Activated CD4-positive, alpha-beta T cell treated with anti-CD3 and anti-CD28 coated beads, Interleukin-2, amount 10 ng/mL, durations not matched to agents 7 days and 5 days (primary cell): ENCODE data around the gene FAN1. TPM values are rescaled to one million over a fixed set of nuclear protein-coding genes. Genes with fewer than 3 reads are reported as not detected.

Experiments
- CTCF ChIA-PET: fragments of 350-600 bp; sonication (Branson Sonifier 250); formaldehyde crosslinking; loops from one replicate; lab custom pipeline; 2021; ENCODE audit warnings: antibody characterized with exemption; lab: Charles Lee
- POLR2A ChIA-PET: fragments of 350-600 bp; sonication (Branson Sonifier 250); formaldehyde crosslinking; loops from one replicate; lab custom pipeline; 2021; ENCODE audit warnings: antibody characterized with exemption; lab: Charles Lee
- DNase-seq: peaks from one replicate; pipeline ENCODE4 v3.0.0-alpha.2; 2020
- H3K27ac Mint-ChIP-seq: one replicate; pipeline ENCODE4 v1.8.0; 2021; ENCODE audit warnings: mild to moderate bottlenecking, moderate library complexity, mixed read lengths
- H3K27me3 Mint-ChIP-seq: one replicate; pipeline ENCODE4 v1.8.0; 2021; ENCODE audit warnings: mixed read lengths
- H3K36me3 Mint-ChIP-seq: one replicate; pipeline ENCODE4 v1.8.0; 2021; ENCODE audit warnings: low read depth, mixed read lengths
- H3K4me1 Mint-ChIP-seq: one replicate; pipeline ENCODE4 v1.8.0; 2021; ENCODE audit warnings: mixed read lengths
- H3K4me3 Mint-ChIP-seq: one replicate; pipeline ENCODE4 v1.8.0; 2021; ENCODE audit warnings: mild to moderate bottlenecking, moderate library complexity, mixed read lengths
- H3K9me3 Mint-ChIP-seq: one replicate; pipeline ENCODE4 v1.8.0; 2021; ENCODE audit warnings: mixed read lengths
- total RNA-seq, 2 experiments: library from RNA; stranded (reverse); gene quantifications; one replicate each; pipeline ENCODE4 v1.2.3, GENCODE V29; 2021

The FAN1 gene
- total RNA-seq, 2 experiments from 2014 or later = 14.8 to 15.8 TPM

- no peak overlapping the region for H3K4me3 Mint-ChIP-seq
- POLR2A ChIA-PET = no interaction called here
- CTCF ChIA-PET = interaction anchor here (1.1 kb wide), 1 partner anchor 21 kb away, joined by 3 read pairs; no protein-coding TSS in a partner anchor
- no peaks in the 10 kb centered on the region for H3K9me3 Mint-ChIP-seq
- no peak for DNase-seq
- no peaks in the 10 kb centered on the region for H3K4me1 Mint-ChIP-seq
- no peaks in the 10 kb centered on the region for H3K27me3 Mint-ChIP-seq
- no peak overlapping the region for H3K27ac Mint-ChIP-seq
- H3K36me3 Mint-ChIP-seq = peaks cover 53% of the 10 kb centered on the region
Measured at GRCh38 chr15:30941520-30941919, 37.8 kb downstream of the FAN1 start.

GRCh38 chr15:30943654-30944335, 40.1 kb downstream of the FAN1 start:
- H3K4me1 Mint-ChIP-seq = no peaks in the 10 kb centered on the region

GRCh38 chr15:30953183-30953582, 49.5 kb downstream of the FAN1 start:
- CTCF ChIA-PET = interaction anchor here (1.0 kb wide), 2 partner anchors 16 to 71 kb away, joined by 3 read pairs; no protein-coding TSS in a partner anchor
- Mint-ChIP-seq H3K27me3 (no peaks in the 10 kb centered on the region), H3K27ac (no peak overlapping the region), H3K4me3 (no peak overlapping the region), H3K36me3 (peaks cover 61% of the 10 kb centered on the region), H3K9me3 (no peaks in the 10 kb centered on the region), H3K4me1 (peaks cover 12% of the 10 kb centered on the region)
- DNase-seq = no peak
- POLR2A ChIA-PET = no interaction called here

More at GRCh38 chr15:30943654-30944335, 40.1 kb downstream of the FAN1 start:
- DNase-seq = no peak
- no peak overlapping the region for H3K27ac Mint-ChIP-seq
- H3K4me3 Mint-ChIP-seq = no peak overlapping the region
- ChIA-PET POLR2A (no interaction called here), CTCF (interaction anchor here (0.6 to 1.3 kb wide), 3 partner anchors 15 to 52 kb away, joined by 3 read pairs; no protein-coding TSS in a partner anchor)
- peaks cover 55% of the 10 kb centered on the region for H3K36me3 Mint-ChIP-seq
- H3K27me3 Mint-ChIP-seq = no peaks in the 10 kb centered on the region
- no peaks in the 10 kb centered on the region for H3K9me3 Mint-ChIP-seq

- Mint-ChIP-seq H3K27ac (peak overlapping the region; percentile 31), H3K4me3 (no peak overlapping the region), H3K4me1 (peaks cover 12% of the 10 kb centered on the region), H3K36me3 (peaks cover 58% of the 10 kb centered on the region), H3K27me3 (no peaks in the 10 kb centered on the region), H3K9me3 (no peaks in the 10 kb centered on the region)
- DNase-seq = no peak
- ChIA-PET POLR2A (no interaction called here), CTCF (interaction anchor here (0.8 to 1.0 kb wide), 2 partner anchors 17 to 160 kb away, joined by 3 read pairs; no protein-coding TSS in a partner anchor)
Measured at GRCh38 chr15:30953731-30954378, 50.1 kb downstream of the FAN1 start.

GRCh38 chr15:30954674-30955073, 51.0 kb downstream of the FAN1 start:
- no peaks in the 10 kb centered on the region for H3K9me3 Mint-ChIP-seq
- peaks cover 12% of the 10 kb centered on the region for H3K4me1 Mint-ChIP-seq
- peaks cover 52% of the 10 kb centered on the region for H3K36me3 Mint-ChIP-seq
- DNase-seq = no peak
- ChIA-PET POLR2A (no interaction called here), CTCF (no interaction called here)
- no peaks in the 10 kb centered on the region for H3K27me3 Mint-ChIP-seq
- no peak overlapping the region for H3K27ac Mint-ChIP-seq
- no peak overlapping the region for H3K4me3 Mint-ChIP-seq

GRCh38 chr15:30956216-30957124, 52.8 kb downstream of the FAN1 start:
- no peak overlapping the region for H3K27ac Mint-ChIP-seq
- POLR2A ChIA-PET = no interaction called here
- no peaks in the 10 kb centered on the region for H3K9me3 Mint-ChIP-seq
- H3K4me3 Mint-ChIP-seq = no peak overlapping the region
- H3K4me1 Mint-ChIP-seq = peaks cover 12% of the 10 kb centered on the region
- no peak for DNase-seq
- peaks cover 56% of the 10 kb centered on the region for H3K36me3 Mint-ChIP-seq
- no peaks in the 10 kb centered on the region for H3K27me3 Mint-ChIP-seq
- CTCF ChIA-PET = interaction anchor here (1.3 kb wide), 1 partner anchor 172 kb away, joined by 3 read pairs; no protein-coding TSS in a partner anchor

- H3K4me1 Mint-ChIP-seq = peaks cover 21% of the 10 kb centered on the region
- ChIA-PET CTCF (interaction anchor here (1.1 kb wide), 1 partner anchor 15 kb away, joined by 3 read pairs; no protein-coding TSS in a partner anchor), POLR2A (no interaction called here)
- H3K9me3 Mint-ChIP-seq = no peaks in the 10 kb centered on the region
- no peak for DNase-seq
- H3K27me3 Mint-ChIP-seq = no peaks in the 10 kb centered on the region
- H3K4me3 Mint-ChIP-seq = no peak overlapping the region
- H3K27ac Mint-ChIP-seq = no peak overlapping the region
- H3K36me3 Mint-ChIP-seq = peaks cover 48% of the 10 kb centered on the region
Measured at GRCh38 chr15:30958219-30958618, 54.5 kb downstream of the FAN1 start.

- Mint-ChIP-seq H3K4me3 (no peak overlapping the region), H3K36me3 (peaks cover 51% of the 10 kb centered on the region), H3K9me3 (no peaks in the 10 kb centered on the region), H3K4me1 (peaks cover 15% of the 10 kb centered on the region), H3K27ac (no peak overlapping the region), H3K27me3 (no peaks in the 10 kb centered on the region)
- ChIA-PET CTCF (interaction anchor here (1.0 kb wide), 2 partner anchors 20 to 30 kb away, joined by 3 read pairs; no protein-coding TSS in a partner anchor), POLR2A (no interaction called here)
- no peak for DNase-seq
Measured at GRCh38 chr15:30962079-30962478, 58.4 kb downstream of the FAN1 start.

- no peaks in the 10 kb centered on the region for H3K9me3 Mint-ChIP-seq
- peaks cover 46% of the 10 kb centered on the region for H3K36me3 Mint-ChIP-seq
- ChIA-PET CTCF (interaction anchor here (1.0 kb wide), 2 partner anchors 21 to 29 kb away, joined by 3 read pairs; no protein-coding TSS in a partner anchor), POLR2A (no interaction called here)
- peaks cover 15% of the 10 kb centered on the region for H3K4me1 Mint-ChIP-seq
- no peak overlapping the region for H3K4me3 Mint-ChIP-seq
- H3K27ac Mint-ChIP-seq = no peak overlapping the region
- DNase-seq = no peak
- no peaks in the 10 kb centered on the region for H3K27me3 Mint-ChIP-seq
Measured at GRCh38 chr15:30962659-30963058, 58.9 kb downstream of the FAN1 start.

GRCh38 chr15:30963681-30964080, 60.0 kb downstream of the FAN1 start:
- POLR2A ChIA-PET = no interaction called here
- no peak for DNase-seq
- H3K9me3 Mint-ChIP-seq = no peaks in the 10 kb centered on the region

GRCh38 chr15:30969724-30970123, 66.0 kb downstream of the FAN1 start:
- no peaks in the 10 kb centered on the region for H3K9me3 Mint-ChIP-seq
- H3K4me1 Mint-ChIP-seq = peaks cover 31% of the 10 kb centered on the region
- peaks cover 49% of the 10 kb centered on the region for H3K36me3 Mint-ChIP-seq
- H3K4me3 Mint-ChIP-seq = no peak overlapping the region
- POLR2A ChIA-PET = no interaction called here
- H3K27ac Mint-ChIP-seq = no peak overlapping the region
- H3K27me3 Mint-ChIP-seq = no peaks in the 10 kb centered on the region
- no peak for DNase-seq
- CTCF ChIA-PET = interaction anchor here (0.7 to 0.8 kb wide), 2 partner anchors 8 to 44 kb away, joined by 3 read pairs; no protein-coding TSS in a partner anchor

More at GRCh38 chr15:30963681-30964080, 60.0 kb downstream of the FAN1 start:
- Mint-ChIP-seq H3K27me3 (no peaks in the 10 kb centered on the region), H3K36me3 (peaks cover 40% of the 10 kb centered on the region), H3K27ac (no peak overlapping the region), H3K4me3 (no peak overlapping the region), H3K4me1 (peaks cover 18% of the 10 kb centered on the region)
- CTCF ChIA-PET = interaction anchor here (0.6 to 1.2 kb wide), 2 partner anchors 120 to 133 kb away, joined by 3 read pairs; no protein-coding TSS in a partner anchor

- Mint-ChIP-seq H3K27me3 (no peaks in the 10 kb centered on the region), H3K27ac (no peak overlapping the region), H3K9me3 (no peaks in the 10 kb centered on the region), H3K4me1 (peaks cover 31% of the 10 kb centered on the region), H3K4me3 (no peak overlapping the region), H3K36me3 (peaks cover 38% of the 10 kb centered on the region)
- DNase-seq = no peak
- ChIA-PET CTCF (interaction anchor here (2.2 kb wide), 1 partner anchor 10 kb away, joined by 11 read pairs; no protein-coding TSS in a partner anchor), POLR2A (no interaction called here)
Measured at GRCh38 chr15:30973379-30973778, 69.7 kb downstream of the FAN1 start.
